Measurements from ENCODE around the gene MYL12A. TPM values are rescaled to one million over a fixed set of nuclear protein-coding genes. Genes with fewer than 3 reads are reported as not detected.
A peak's percentile ranks its signal among the peaks of the same experiment; 100 is the strongest.

The MYL12A gene
- polyA plus RNA-seq, 3 donors, result 469 to 1,360 (median 1,139) TPM

DNA sequence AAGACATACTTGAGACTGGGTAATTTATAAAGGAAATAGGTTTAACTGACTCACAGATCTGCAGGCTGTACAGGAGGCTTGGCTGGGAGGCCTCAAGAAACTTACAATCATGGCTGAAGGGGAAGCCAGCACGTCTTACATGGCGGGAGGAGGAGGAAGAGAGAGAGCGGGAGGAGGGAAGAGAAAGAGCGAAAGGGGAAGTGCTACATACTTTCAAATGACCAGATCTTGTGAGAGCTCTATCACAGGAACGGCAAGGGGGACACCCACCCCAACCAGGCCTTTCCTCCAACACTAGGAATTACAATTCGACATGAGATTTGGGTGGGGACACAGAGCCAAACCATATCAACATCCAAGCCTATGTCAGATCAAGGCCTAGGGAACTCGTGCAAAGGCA, 38.6 kb downstream of the MYL12A start:
- Histone ChIP-seq H4K20me1 (ENCODE audit: insufficient read depth, low read length) (no peaks in the 10 kb centered on the region), H3K27ac (ENCODE audit: low read depth in 1 of 2, low read length in 2 of 2) (no peak overlapping the region), H3K4me3 (replicated peaks in 1 of 3; ENCODE audit: low read depth in 2 of 3, low read length in 3 of 3) (no peak overlapping the region), H3K9me3 (replicated peaks in 1 of 2; ENCODE audit: control insufficient read depth in 1 of 2, insufficient read depth in 1 of 2, low read length in 2 of 2) (peaks cover 10 to 14% of the 10 kb centered on the region in 2 donors), H2AFZ (ENCODE audit: insufficient read depth, low read depth, low read length, poor library complexity, severe bottlenecking) (no peak overlapping the region), H3K4me1 (ENCODE audit: control insufficient read depth in 1 of 2, insufficient read depth in 2 of 2, low read length in 2 of 2) (peaks cover 0 to 5% of the 10 kb centered on the region in 2 donors), H3K4me2 (replicated peaks; ENCODE audit: extremely low read depth, low read length, poor library complexity, severe bottlenecking) (no peak overlapping the region), H3K36me3 (replicated peaks in 1 of 2; ENCODE audit: control insufficient read depth in 1 of 2, insufficient read depth in 2 of 2, low read length in 2 of 2) (no peaks in the 10 kb centered on the region), H3K9ac (ENCODE audit: insufficient read depth, low read length, poor library complexity, severe bottlenecking) (no peak overlapping the region), H3K27me3 (ENCODE audit: control insufficient read depth in 2 of 2, insufficient read depth in 2 of 2, low read length in 2 of 2) (no peaks in the 10 kb centered on the region), H3K79me2 (ENCODE audit: insufficient read depth, low read length) (no peaks in the 10 kb centered on the region)
- WGBS (ENCODE audit: insufficient coverage), result 100% methylated on average over 1 of the region's 7 CpGs
- DNase-seq, result peak in 2 of 3 donors; percentile 32 to 56
- Mint-ChIP-seq H3K4me3 (no peak overlapping the region), H3K36me3 (peaks cover 4 to 5% of the 10 kb centered on the region in 2 donors), H3K27me3 (ENCODE audit: low read depth in 3 of 3) (peaks cover 0 to 4% (median 0%) of the 10 kb centered on the region in 3 donors), H3K9me3 (peaks cover 17 to 33% (median 29%) of the 10 kb centered on the region in 7 donors), H3K4me1 (peaks cover 9% of the 10 kb centered on the region), H3K27ac (peak overlapping the region in 2 of 7 donors; percentile 19 to 22)
- intact Hi-C loops (cut with micrococcal nuclease), result loop anchor here in 1 of 2 donors (10.0 kb wide), 2 partner anchors 169 to 589 kb away; partner anchors contain the start of gene TGIF1
- TF ChIP-seq, protein P1, sequence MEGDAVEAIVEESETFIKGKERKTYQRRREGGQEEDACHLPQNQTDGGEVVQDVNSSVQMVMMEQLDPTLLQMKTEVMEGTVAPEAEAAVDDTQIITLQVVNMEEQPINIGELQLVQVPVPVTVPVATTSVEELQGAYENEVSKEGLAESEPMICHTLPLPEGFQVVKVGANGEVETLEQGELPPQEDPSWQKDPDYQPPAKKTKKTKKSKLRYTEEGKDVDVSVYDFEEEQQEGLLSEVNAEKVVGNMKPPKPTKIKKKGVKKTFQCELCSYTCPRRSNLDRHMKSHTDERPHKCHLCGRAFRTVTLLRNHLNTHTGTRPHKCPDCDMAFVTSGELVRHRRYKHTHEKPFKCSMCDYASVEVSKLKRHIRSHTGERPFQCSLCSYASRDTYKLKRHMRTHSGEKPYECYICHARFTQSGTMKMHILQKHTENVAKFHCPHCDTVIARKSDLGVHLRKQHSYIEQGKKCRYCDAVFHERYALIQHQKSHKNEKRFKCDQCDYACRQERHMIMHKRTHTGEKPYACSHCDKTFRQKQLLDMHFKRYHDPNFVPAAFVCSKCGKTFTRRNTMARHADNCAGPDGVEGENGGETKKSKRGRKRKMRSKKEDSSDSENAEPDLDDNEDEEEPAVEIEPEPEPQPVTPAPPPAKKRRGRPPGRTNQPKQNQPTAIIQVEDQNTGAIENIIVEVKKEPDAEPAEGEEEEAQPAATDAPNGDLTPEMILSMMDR (IDR thresholded peaks at IDR 0.05), result no peak

DNA sequence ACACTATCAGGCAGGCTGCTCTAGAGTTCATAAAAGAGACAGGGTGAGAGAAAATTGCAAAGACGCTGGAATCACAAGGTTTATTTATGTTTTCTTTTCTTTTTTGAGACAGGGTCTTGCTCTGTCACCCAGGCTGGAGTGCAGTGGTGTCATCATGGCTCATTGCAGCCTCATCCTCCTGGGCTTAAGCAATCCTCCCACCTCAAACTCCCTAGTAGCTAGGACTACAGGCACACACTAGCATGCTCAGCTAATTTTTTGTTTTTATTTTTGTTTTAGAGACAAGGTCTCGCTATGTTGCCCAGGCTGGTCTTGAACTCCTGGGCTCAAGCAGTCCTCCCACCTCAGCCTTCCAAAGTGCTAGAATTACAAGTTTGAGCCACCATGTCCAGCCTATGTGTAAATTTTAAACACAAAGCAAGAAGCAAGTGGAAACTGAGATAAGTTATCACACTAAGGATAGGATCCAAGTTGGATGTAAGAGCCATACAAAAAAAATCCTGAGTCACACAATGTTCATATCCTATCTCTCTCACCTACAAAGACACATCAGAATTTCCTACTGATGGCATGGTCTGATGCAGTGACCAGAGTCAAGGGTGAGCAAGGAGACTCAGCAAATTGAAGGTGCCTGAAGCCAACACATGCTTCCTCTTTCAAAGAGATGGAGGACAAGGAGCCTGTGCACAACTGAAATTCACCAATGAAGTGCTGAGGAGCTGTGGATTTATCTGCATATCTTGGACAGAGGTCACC, 45.8 kb downstream of the MYL12A start:
- Mint-ChIP-seq H3K36me3 (peaks cover 0 to 2% of the 10 kb centered on the region in 2 donors), H3K4me3 (no peak overlapping the region), H3K4me1 (peaks cover 14% of the 10 kb centered on the region), H3K27me3 (ENCODE audit: low read depth in 3 of 3) (peaks cover 0 to 2% (median 1%) of the 10 kb centered on the region in 3 donors), H3K9me3 (peaks cover 3 to 17% (median 8%) of the 10 kb centered on the region in 7 donors), H3K27ac (no peak overlapping the region)
- intact Hi-C loops (cut with micrococcal nuclease), result loop anchor here in 1 of 2 donors (10.0 kb wide), 1 partner anchor 191 kb away; no protein-coding TSS in a partner anchor
- no peak overlapping the region for H3K27ac ChIP-seq (ENCODE audit: low read depth in 1 of 2, low read length in 2 of 2)
- WGBS (ENCODE audit: insufficient coverage), result no CpG with 5 or more reads among the region's 2 CpGs
- no peaks in the 10 kb centered on the region for H3K79me2 ChIP-seq (ENCODE audit: insufficient read depth, low read length)
- no peak overlapping the region for H3K9ac ChIP-seq (ENCODE audit: insufficient read depth, low read length, poor library complexity, severe bottlenecking)
- H4K20me1 ChIP-seq (ENCODE audit: insufficient read depth, low read length), result no peaks in the 10 kb centered on the region
- TF ChIP-seq, protein P1 (IDR thresholded peaks at IDR 0.05), result no peak
- no peak for DNase-seq
- H3K27me3 ChIP-seq (ENCODE audit: control insufficient read depth in 2 of 2, insufficient read depth in 2 of 2, low read length in 2 of 2), result no peaks in the 10 kb centered on the region
- H3K4me1 ChIP-seq (ENCODE audit: control insufficient read depth in 1 of 2, insufficient read depth in 2 of 2, low read length in 2 of 2), result peaks cover 6 to 13% of the 10 kb centered on the region in 2 donors
- no peaks in the 10 kb centered on the region for H3K36me3 ChIP-seq (replicated peaks in 1 of 2; ENCODE audit: control insufficient read depth in 1 of 2, insufficient read depth in 2 of 2, low read length in 2 of 2)
- H3K4me3 ChIP-seq (replicated peaks in 1 of 3; ENCODE audit: low read depth in 2 of 3, low read length in 3 of 3), result no peak overlapping the region
- no peak overlapping the region for H3K4me2 ChIP-seq (replicated peaks; ENCODE audit: extremely low read depth, low read length, poor library complexity, severe bottlenecking)
- H3K9me3 ChIP-seq (replicated peaks in 1 of 2; ENCODE audit: control insufficient read depth in 1 of 2, insufficient read depth in 1 of 2, low read length in 2 of 2), result no peaks in the 10 kb centered on the region
- no peak overlapping the region for H2AFZ ChIP-seq (ENCODE audit: insufficient read depth, low read depth, low read length, poor library complexity, severe bottlenecking)

Measured in CD14-positive monocyte (primary cell).